NCI-H146 treated with DMSO at 0.1 percent for 48 hours (cell line): ENCODE results near the gene TMEM217.
"Not testable (repeated sequence)": the region's sequence is repeated elsewhere in the genome, so short reads cannot be mapped to it uniquely, and the experiment has no call there.

Source experiments
- DNase-seq: peaks from one replicate; lab custom pipeline; 2025; ENCODE audit not compliant: unreplicated experiment; lab: John Stamatoyannopoulos, UW

TMEM217 gene

DNA sequence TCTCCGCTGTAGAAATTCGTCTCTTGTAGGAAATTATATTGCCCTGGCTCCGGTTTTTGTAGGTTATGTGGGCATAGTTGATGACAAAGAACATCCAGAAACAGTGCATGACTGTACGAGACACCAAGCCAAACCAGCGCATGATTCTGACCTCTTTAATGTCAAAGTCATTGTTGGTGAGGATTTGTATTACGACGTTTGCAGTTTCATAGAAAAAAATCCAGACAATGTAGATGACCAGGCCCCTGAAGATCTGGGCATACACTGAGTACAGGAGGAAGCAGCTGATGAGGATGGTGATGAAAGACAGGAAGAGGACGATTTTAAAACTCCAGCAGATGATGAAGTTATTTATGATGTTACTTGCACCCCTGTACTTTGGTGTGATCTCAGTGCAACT, 39.4 kb downstream of the TMEM217 start:
- no peak for DNase-seq

DNA sequence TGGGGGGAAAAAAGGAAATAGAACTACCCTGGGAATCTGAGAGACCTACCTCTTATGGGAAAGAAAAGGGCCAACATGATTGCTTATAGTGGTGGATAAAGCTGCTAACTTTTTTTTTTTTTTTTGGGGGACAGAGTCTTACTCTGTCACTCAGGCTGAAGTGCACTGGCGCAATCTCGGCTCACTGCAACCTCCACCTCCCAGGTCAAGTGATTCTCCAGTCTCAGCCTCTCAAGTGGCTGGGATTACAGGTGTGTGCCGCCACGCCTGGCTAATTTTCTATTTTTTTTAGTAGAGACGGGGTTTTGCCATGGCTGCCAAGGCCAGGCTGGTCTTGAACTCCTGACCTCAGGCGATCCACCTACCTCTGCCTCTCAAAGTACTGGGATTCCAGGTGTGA, 39.9 kb downstream of the TMEM217 start:
- DNase-seq = no peak

DNA sequence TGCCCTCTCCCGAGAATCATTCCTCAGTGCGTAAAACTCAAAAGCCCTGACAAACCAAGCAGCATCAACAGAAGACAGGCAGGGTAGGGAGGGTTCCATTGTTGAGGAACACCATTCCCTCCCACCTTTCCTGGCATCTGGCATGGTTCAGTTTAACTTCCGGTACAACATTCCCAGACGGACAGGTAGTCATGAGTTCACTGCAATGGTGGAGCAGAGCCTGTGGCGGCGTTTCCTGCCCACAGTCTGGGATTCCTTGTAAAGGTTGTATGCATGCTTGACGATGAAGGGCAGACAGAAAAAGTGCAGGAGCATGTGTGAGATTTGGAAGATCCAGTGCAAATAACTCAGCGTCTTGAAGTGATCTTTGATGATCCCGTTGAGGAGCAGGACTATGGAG, 45.7 kb downstream of the TMEM217 start:
- DNase-seq = no peak

DNA sequence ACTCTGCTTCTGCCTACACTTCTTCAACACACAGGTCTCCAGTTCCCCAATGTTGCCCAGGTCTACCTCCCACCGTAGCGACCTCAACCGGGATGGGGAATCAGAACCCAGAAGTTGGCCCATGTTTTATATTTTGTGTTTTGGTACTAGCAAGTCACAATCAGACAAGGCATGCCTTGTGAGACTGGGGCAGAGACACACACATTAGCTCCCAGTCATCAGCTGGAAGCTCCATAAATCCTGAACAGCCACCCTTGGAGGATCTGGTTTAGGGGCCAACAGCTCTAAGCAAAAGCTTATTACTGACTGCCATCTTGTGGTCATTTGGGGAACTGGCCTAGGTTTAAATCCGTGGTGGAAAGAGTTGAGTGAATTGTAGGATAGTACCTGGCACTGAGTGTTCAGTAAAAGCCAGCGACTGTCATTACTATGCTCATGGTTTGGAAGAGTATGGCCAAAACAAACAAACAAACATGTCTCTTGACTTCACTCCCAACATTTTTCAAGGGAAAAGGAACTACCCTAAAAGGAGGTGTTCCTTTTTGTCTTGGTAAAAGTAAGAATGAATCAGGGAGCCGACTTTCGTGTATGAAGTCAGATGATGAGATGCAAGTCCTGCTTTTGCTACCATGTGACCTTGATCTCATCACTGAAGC, 47.5 kb downstream of the TMEM217 start:
- DNase-seq = peak; percentile 82

DNA sequence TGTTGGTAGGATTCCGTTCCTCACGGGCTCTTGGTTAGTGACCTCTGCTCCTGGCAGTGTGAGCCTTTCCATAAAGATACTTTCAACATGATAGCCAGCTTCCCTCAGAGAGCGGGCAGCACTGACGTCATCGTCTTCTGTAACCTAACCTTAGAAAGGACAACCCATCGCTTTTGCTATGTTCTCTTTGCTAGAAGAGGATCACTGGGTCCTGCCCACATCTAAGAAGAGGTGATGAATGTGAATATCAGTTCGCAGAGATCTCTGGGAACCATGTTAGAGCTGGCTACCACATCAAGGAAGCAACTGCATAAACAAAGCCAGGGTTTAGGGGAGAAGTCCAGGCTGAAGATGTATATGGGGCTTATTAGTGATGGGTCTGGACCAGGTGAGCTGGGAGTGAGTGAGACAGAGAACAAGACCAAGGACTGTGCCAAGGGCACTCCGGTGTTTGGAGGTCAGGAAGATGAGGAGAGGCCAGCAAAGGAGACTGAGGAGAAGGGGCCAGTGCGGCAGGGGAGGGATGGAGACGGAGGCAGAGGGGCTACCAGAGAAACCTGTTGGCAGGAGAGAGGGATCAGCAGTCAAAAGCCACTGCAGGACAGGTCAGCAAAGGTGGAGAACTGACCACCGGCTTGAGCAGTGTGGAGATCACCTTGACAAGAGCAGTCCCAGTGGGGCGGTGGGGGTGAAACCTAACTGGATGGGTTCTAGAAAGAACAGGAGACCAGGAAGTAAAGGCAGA, 48.3 kb downstream of the TMEM217 start:
- no peak for DNase-seq

DNA sequence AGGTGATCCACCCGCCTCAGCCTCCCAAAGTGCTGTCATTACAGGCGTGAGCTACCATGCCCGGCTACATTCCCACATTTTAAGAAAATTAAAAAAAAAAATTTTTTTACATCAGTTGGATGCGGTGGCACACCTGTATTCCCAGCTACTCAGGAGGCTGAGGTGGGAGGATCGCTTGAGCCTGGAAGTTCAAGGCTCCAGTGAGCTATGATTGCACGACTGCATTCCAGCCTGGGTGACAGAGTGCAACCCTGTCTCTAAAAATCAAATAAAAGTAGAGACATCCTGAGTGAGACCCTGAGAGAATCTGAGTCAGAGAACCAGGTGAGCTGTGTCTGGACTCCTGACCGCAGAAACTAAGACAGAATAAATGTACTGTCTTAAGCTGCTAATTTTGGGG, 49.2 kb downstream of the TMEM217 start:
- DNase-seq = no peak

DNA sequence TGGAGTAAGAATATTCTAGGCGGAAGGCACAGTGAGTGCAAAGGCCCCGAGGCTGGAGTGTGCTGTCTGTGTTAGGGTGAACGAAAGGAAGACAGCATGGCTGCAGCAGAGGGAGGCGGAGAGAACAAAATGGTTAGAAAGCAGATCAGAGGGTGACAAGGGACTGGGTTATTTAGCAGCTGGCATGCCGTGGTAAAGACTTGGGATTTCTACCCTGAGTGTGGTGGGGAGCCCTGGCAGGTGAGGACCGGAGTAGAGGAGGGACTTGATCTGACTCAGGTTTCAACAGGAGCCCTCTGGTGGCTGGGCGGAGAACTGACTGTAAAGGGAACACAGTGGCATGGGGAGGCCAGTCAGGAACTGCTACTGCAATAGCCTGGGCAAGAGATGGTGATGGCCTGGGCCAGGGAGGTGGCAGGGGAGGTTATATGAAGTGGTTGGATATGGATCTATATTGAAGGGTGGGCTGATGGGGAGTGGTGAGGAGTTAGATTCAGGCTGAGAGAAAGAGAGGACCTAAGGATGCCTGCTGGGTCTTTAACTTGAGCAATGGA, 50.0 kb downstream of the TMEM217 start:
- peak; percentile 73 for DNase-seq

DNA sequence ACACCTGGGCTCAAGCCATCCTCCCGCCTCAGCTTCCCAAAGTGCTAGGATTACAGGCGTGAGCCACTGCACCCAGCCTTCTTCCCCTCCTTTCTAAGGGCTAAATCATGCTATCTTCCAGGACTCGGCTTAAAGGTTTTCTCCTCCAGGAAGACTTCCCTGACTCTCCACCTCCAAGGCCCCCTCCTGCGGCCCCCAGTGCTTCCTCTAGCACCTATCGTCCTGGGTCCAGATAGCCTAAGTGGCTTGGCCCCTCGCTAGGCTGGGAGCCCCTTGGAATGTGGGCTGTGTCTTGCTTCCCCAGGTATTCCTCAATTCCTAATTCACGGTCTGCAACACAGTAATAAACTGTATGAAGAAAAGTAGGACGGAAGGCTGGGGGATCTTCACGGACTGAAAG, 51.3 kb downstream of the TMEM217 start:
- DNase-seq = no peak

DNA sequence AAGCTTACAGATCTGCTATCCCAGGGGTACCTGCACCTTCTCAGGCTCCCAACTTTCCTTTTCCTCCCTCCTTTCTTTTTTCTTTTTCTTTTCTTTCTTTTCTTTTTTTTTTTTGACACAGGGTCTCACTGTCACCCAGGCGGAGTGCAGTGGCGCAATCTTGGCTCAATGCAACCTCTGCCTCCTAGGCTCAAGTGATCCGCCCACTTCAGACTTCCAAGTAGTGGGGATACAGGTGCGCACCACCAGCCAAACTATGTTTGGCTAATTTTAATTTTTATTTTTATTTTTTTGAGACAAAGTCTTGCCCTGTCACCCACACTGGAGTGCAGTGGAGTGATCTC, 52.0 kb downstream of the TMEM217 start:
- DNase-seq = no peak

DNA sequence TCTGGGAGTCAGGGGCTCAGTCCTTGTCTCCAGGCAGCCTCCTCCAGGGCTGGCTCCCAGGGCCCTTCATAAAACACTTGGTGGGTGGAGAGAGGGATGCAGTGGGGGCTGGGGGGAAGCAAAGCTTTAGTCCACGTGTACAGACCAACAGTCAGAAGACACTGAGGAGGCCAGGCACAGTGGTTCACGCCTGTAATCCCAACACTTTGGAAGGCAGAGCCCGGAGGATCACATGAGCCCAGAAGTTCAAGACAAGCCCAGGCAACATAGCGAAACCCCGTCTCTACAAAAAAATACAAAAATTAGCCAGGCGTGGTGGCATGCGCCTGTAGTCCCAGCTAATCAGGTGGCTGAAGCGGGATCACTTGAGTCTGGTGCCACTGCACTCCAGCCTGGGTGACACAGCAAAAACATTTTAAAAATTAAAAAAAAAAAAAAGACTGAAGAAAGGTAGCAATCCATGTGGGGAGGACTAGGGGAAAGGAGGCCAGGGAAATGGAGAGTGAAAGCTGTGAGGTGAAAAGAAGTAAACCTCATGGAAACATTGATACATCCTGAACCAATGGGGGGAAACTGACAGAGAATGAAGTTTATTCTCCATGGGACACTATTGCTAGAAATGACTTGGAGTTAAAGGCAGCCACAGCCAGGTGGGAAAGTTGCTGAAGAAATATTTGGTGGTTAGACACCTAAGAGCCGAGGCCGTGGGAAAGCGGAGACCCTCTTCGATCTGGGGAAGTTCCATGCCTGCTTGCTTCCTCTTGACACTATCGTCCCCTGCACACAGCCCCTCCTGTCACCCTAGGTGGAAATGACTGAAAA, 52.6 kb downstream of the TMEM217 start:
- DNase-seq = no peak

DNA sequence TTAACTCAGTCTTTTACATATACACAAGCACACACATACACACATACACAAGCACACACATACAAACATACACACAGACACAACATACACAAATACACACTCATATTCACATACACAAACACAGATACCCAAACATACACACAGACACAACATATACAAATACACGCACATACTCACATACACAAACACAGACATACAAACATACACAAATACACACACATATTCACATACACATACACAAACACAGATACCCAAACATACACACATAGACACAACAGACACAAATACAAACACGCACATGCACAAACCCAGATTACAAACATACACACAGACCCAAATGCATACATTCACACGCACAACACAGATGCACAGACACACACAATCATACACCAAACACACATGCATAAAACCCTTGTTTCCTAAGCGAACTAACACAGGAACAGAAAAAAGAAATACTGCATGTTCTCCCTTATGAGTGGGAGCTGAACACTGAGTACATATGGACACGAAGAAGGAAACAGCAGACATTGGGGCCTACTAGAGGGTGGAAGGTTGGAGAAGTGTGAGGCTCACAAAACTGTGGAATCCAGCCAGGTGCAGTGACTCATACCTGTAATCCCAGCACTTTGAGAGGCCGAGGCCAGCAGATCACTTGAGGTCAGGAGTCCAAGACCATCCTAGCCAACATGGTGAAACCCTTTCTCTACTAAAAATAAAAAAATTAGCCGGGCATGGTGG, 53.8 kb downstream of the TMEM217 start:
- no peak for DNase-seq

DNA sequence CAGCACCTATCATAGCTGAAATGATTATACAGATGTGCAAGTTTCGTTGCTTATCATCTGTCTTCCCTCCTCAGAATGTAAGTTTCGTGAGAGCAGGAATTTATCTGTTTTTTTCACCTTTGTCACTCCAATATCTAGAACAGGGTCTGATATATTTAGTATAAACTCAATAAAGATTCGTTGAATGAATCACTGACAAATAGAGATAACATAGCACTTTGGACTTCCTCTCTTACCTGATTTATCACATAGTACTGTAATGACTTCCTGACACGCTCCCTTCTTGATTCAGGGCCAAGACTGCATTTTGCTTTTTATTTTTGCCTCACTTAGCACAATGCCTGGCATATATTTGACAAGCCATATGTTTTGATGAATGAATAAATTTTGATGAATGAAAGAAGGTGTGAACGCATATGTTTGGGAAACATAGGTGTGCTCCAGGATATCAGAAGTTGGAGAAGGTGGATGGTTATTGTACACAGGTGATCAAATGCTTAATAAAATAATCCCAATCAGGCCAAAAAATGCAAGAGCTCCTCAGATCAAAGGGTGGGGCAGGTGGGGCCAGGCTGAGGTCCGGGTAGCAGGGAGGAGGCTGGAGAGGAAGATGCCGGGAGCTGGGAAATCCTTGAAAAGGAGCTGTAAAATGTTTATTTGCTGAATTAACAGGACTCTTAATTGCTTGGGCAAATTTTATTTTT, 55.0 kb downstream of the TMEM217 start:
- no peak for DNase-seq

DNA sequence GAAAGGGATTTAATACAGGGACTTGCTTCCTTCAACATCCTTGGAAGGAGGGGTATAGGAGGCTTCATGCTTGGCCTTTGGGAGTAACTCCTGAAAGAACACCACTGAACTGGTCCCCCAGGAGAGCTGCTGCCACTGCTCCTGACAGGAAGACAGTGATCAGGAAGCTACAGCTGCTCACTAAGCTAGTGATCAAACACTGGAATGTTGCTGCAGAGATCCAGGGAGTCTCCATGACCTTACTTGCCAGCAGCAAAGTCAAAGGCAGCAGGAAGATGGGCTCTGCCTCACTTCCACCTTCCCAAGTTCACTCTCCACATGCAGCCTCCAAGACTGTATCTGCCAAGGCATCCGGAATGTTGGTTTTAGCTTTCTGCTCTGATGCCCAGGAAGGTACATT, 56.2 kb downstream of the TMEM217 start:
- no peak for DNase-seq

DNA sequence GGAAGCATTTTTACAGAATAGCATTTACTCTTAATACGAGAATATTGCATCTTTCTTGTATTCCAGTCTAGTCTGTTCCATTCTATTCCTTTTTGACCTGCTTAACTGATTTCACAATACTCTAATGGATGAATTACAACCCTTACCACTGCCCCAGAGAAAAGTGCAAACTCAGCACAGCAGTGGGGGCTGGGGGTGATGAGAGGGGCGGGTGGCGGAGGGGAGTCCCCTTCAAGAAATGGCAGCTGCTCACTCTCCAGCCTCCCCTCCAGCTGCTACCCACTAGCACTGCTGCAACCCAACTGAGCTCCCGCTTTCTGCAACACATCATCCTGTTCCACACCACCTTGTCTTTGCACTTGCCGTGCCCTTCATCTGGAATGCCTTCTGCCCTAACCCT, 57.9 kb downstream of the TMEM217 start:
- no peak for DNase-seq

DNA sequence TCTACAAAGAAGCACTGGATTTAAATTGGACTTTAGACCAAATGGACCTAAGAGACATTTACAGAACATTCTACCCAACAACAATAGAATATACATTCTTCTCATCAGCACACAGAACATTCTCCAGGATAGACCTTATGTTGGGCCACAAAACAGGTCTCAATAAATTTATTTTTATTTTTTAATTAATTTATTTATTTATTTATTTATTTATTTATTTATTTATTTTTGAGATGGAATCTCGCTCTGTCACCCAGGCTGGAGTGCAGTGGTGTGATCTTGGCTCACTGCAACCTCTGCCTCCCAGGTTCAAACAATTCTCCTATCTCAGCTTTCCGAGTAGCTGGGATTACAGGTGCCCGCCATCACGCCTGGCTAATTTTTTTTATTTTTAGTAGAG, 61.5 kb downstream of the TMEM217 start:
- not testable (repeated sequence) for DNase-seq

DNA sequence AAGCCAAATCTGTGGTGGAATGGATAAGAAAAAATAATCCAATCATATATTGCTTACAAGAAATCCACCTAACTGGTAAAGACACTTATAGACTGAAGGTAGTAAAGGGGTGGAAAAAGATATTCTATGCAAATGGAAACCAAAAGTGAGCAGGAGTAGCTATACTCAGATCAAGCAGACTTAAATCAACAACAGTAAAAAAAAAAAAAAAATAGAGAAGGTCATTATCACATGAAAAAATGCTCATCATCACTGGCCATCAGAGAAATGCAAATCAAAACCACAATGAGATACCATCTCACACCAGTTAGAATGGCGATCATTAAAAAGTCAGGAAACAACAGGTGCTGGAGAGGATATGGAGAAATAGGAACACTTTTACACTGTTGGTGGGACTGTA, 63.1 kb downstream of the TMEM217 start:
- not testable (repeated sequence) for DNase-seq

DNA sequence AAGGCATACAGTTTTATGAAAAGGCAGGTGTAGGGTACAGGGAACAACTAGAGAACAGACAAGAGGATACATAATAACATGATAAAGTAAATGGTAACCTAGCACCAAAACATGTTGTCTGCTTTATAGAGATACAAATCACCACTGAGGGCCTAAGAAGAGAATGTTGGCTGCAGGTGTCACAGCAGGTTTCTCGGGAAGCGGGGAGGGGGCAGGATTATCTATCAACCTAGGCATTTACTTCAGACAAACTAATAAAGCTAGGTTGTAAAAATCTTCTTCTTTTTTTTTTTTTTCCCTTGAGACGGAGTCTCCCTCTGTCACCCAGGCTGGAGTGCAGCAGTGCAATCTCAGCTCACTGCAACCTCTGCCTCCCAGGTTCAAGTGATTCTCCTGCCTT, 65.3 kb downstream of the TMEM217 start:
- peak; percentile 76 for DNase-seq

DNA sequence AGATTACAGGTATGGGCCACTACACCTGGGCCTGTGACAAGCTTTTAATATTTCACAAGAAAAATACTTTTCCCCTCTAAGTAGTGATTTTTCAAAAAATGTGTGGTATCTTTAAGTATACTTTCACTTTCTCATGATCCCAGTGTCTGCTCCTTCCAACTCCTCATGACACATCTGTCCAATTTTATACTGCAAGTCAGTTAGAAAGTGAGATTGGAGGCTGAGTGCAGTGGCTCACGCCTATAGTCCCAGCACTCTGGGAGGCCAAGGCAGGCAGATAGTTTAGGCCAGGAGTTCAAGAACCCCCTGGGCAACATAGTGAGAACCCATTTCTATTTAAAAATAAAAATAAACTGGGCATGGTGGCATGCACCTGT, 67.8 kb downstream of the TMEM217 start:
- no peak for DNase-seq

DNA sequence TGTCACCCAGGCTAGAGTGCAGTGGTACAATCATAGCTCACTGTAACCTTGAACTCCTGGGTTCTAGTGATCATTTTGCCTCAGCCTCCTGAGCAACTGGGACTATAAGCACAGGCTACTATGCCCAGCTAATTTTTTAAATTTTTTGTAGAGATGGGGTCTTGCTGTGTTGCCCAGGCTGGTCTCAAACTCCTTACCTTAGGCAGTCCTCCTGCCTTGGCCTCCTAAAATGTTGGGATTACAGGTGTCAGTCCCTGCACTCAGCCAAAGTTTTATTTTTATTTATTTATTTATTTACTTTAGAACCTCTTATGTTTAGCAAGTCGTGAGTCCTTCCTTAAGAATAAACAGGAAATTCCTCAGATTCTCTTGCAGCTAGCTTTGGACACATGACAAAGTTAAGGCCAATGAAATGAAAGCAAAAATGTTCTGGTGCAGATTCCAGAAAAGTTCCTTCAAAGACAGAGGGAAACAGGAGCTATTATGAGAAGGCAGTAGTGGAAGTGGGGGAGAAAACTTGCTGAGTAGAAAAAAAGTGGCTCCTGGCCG, 68.9 kb downstream of the TMEM217 start:
- DNase-seq = no peak

DNA sequence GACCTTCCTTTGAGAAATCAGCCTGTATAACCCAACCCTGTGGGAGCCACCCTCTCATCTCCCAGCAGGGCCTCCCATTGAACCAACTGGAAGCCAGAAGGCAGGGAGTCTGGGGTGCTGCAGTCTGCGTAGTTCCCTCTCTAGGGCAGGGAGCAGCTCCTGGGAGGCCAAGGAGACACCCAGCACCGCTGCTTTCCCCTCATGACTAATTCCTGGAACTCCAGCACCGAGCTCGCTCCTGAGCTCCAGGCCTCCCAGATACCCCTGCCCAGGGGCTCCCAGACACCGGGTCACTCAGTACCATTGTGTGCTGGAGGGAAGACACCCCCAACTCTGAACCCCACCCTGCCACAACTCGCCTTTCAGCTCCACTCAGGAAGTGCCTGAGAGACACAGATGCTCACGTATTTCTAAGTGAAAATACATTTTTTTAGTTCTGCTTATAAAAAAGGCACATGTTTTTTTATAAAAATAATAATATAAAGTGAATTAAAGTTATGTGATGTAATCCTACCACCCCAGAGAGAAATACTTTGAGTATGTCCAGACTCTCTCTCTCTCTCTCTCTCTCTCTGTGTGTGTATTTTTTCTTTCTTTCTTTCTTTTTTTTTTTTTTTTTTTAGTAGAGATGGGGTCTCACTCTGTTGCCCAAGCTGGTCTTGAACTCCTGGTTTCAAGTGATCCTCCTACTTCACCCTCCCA, 70.5 kb downstream of the TMEM217 start:
- DNase-seq = no peak
